GM23338 (cell line): ENCODE data around the gene HSF2BP. TPM values are rescaled to one million over a fixed set of nuclear protein-coding genes. Genes with fewer than 3 reads are reported as not detected.

Source experiments
- EZH2phosphoT487 ChIP-seq: fragments of 200-600 bp; sonication (generic); IDR thresholded peaks from one replicate; pipeline ENCODE4 v1.8.1; 2018; ENCODE audit warnings: antibody characterized with exemption; ENCODE audit not compliant: unreplicated experiment
- JUNB ChIP-seq: IDR thresholded peaks from one replicate; pipeline ENCODE4 v1.6.1; 2016; ENCODE audit warnings: antibody characterized with exemption; ENCODE audit not compliant: unreplicated experiment
- NANOG ChIP-seq: IDR thresholded peaks from 2 replicates; pipeline ENCODE4 v1.6.1; 2016; ENCODE audit warnings: antibody characterized with exemption, borderline replicate concordance
- STAT1 ChIP-seq: IDR thresholded peaks from one replicate; pipeline ENCODE4 v1.6.1; 2016; ENCODE audit warnings: antibody characterized with exemption; ENCODE audit not compliant: unreplicated experiment
- polyA plus RNA-seq: library from polyadenylated mRNA; unstranded; fragments of >200 nt; fragmentation: Nextera tagmentation; extraction: Ambion mirVana; gene quantifications from 2 replicates; pipeline ENCODE4 v1.2.1, GENCODE V29; 2016
- total RNA-seq: library from RNA; depleted of rRNA; stranded (reverse); fragments of >200 nt; shearing (Covaris generic); gene quantifications from 2 replicates; pipeline ENCODE4 v1.2.3, GENCODE V29; 2014
- TF ChIP-seq, protein P1 (sequence below): fragments of 250-450 bp; sonication (Bioruptor Pico); IDR thresholded peaks from 2 replicates; pipeline ENCODE4 v1.5.0; 2020; ENCODE audit warnings: mild to moderate bottlenecking, moderate library complexity
- TF ChIP-seq, protein P2 (sequence below): IDR thresholded peaks from 2 replicates; pipeline ENCODE4 v1.6.1; 2016; ENCODE audit warnings: antibody characterized with exemption
- TF ChIP-seq, protein P3 (sequence below): IDR thresholded peaks from one replicate; pipeline ENCODE4 v1.6.1; 2018; ENCODE audit warnings: antibody characterized with exemption; ENCODE audit not compliant: unreplicated experiment

Gene HSF2BP
- total and polyA plus RNA-seq, 2 experiments from 2014 or later = 0.78 to 2.0 TPM

DNA sequence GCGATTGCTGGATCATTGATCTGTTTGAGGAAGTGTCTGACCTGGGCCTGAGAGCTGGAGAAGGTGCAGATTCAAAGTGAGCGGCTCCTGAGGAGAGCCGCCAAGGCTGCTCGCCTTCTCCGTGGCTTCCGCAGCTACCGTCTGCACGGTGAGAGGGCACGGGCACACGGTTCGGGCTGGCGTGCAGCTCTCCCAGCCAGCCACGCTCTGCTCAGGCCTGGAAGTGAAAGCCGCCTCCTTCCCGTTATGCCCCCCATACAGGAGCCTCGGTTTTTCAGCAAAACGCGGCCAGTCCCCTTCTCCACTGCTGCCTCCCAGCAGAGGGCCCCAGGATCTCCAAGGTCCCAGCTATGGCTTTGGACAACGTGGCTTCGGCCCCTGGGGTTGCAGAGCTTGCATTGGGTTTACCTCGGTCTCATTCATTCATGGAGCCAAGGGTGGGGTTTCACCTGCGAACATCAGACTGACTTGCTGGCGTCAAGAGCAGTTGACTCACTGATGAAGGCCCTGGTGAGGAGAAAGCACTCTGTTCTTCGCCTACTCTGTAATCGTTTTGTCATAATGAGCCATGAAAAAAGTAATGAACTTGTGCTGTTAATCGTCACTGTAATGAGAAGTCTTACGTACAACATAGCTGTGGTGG, 35.3 kb upstream of the HSF2BP start (continued):
- TF ChIP-seq, protein P1, sequence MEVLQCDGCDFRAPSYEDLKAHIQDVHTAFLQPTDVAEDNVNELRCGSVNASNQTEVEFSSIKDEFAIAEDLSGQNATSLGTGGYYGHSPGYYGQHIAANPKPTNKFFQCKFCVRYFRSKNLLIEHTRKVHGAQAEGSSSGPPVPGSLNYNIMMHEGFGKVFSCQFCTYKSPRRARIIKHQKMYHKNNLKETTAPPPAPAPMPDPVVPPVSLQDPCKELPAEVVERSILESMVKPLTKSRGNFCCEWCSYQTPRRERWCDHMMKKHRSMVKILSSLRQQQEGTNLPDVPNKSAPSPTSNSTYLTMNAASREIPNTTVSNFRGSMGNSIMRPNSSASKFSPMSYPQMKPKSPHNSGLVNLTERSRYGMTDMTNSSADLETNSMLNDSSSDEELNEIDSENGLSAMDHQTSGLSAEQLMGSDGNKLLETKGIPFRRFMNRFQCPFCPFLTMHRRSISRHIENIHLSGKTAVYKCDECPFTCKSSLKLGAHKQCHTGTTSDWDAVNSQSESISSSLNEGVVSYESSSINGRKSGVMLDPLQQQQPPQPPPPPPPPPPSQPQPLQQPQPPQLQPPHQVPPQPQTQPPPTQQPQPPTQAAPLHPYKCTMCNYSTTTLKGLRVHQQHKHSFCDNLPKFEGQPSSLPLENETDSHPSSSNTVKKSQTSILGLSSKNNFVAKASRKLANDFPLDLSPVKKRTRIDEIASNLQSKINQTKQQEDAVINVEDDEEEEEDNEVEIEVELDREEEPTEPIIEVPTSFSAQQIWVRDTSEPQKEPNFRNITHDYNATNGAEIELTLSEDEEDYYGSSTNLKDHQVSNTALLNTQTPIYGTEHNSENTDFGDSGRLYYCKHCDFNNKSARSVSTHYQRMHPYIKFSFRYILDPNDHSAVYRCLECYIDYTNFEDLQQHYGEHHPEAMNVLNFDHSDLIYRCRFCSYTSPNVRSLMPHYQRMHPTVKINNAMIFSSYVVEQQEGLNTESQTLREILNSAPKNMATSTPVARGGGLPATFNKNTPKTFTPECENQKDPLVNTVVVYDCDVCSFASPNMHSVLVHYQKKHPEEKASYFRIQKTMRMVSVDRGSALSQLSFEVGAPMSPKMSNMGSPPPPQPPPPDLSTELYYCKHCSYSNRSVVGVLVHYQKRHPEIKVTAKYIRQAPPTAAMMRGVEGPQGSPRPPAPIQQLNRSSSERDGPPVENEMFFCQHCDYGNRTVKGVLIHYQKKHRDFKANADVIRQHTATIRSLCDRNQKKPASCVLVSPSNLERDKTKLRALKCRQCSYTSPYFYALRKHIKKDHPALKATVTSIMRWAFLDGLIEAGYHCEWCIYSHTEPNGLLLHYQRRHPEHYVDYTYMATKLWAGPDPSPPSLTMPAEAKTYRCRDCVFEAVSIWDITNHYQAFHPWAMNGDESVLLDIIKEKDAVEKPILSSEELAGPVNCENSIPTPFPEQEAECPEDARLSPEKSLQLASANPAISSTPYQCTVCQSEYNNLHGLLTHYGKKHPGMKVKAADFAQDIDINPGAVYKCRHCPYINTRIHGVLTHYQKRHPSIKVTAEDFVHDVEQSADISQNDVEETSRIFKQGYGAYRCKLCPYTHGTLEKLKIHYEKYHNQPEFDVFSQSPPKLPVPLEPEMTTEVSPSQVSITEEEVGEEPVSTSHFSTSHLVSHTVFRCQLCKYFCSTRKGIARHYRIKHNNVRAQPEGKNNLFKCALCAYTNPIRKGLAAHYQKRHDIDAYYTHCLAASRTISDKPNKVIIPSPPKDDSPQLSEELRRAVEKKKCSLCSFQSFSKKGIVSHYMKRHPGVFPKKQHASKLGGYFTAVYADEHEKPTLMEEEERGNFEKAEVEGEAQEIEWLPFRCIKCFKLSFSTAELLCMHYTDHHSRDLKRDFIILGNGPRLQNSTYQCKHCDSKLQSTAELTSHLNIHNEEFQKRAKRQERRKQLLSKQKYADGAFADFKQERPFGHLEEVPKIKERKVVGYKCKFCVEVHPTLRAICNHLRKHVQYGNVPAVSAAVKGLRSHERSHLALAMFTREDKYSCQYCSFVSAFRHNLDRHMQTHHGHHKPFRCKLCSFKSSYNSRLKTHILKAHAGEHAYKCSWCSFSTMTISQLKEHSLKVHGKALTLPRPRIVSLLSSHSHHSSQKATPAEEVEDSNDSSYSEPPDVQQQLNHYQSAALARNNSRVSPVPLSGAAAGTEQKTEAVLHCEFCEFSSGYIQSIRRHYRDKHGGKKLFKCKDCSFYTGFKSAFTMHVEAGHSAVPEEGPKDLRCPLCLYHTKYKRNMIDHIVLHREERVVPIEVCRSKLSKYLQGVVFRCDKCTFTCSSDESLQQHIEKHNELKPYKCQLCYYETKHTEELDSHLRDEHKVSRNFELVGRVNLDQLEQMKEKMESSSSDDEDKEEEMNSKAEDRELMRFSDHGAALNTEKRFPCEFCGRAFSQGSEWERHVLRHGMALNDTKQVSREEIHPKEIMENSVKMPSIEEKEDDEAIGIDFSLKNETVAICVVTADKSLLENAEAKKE (CRISPR knock-in tag) = no peak
- TF ChIP-seq, protein P2, sequence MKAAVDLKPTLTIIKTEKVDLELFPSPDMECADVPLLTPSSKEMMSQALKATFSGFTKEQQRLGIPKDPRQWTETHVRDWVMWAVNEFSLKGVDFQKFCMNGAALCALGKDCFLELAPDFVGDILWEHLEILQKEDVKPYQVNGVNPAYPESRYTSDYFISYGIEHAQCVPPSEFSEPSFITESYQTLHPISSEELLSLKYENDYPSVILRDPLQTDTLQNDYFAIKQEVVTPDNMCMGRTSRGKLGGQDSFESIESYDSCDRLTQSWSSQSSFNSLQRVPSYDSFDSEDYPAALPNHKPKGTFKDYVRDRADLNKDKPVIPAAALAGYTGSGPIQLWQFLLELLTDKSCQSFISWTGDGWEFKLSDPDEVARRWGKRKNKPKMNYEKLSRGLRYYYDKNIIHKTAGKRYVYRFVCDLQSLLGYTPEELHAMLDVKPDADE = no peak
- TF ChIP-seq EZH2phosphoT487 (no peak), JUNB (no peak), STAT1 (no peak), NANOG (no peak)
- TF ChIP-seq, protein P3, sequence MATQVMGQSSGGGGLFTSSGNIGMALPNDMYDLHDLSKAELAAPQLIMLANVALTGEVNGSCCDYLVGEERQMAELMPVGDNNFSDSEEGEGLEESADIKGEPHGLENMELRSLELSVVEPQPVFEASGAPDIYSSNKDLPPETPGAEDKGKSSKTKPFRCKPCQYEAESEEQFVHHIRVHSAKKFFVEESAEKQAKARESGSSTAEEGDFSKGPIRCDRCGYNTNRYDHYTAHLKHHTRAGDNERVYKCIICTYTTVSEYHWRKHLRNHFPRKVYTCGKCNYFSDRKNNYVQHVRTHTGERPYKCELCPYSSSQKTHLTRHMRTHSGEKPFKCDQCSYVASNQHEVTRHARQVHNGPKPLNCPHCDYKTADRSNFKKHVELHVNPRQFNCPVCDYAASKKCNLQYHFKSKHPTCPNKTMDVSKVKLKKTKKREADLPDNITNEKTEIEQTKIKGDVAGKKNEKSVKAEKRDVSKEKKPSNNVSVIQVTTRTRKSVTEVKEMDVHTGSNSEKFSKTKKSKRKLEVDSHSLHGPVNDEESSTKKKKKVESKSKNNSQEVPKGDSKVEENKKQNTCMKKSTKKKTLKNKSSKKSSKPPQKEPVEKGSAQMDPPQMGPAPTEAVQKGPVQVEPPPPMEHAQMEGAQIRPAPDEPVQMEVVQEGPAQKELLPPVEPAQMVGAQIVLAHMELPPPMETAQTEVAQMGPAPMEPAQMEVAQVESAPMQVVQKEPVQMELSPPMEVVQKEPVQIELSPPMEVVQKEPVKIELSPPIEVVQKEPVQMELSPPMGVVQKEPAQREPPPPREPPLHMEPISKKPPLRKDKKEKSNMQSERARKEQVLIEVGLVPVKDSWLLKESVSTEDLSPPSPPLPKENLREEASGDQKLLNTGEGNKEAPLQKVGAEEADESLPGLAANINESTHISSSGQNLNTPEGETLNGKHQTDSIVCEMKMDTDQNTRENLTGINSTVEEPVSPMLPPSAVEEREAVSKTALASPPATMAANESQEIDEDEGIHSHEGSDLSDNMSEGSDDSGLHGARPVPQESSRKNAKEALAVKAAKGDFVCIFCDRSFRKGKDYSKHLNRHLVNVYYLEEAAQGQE = no peak
